GM12878 (cell line): ENCODE data around the gene LETM1. TPM values are rescaled to one million over a fixed set of nuclear protein-coding genes. Genes with fewer than 3 reads are reported as not detected.

Source experiments
- BACH1 ChIP-seq: fragments of 450-650 bp; IDR thresholded peaks from 2 replicates; pipeline ENCODE4 v1.6.1; 2017; ENCODE audit warnings: mild to moderate bottlenecking, borderline replicate concordance
- E2F8 ChIP-seq: fragments of 450-650 bp; IDR thresholded peaks from 2 replicates; pipeline ENCODE4 v1.6.1; 2018; ENCODE audit warnings: mild to moderate bottlenecking, low read depth, moderate library complexity; ENCODE audit not compliant: partially characterized antibody
- PRDM15 ChIP-seq: fragments of 450-650 bp; formaldehyde crosslinking; IDR thresholded peaks from 2 replicates; pipeline ENCODE4 v1.4.0; 2020; ENCODE audit warnings: mild to moderate bottlenecking, moderate library complexity
- RFX5 ChIP-seq: IDR thresholded peaks from 2 replicates; pipeline ENCODE4 v1.6.1; 2011; ENCODE audit warnings: low read depth, low read length, improper control_type of control experiment
- SUZ12 ChIP-seq: fragments of 200-600 bp; sonication (generic); IDR thresholded peaks from one replicate; pipeline ENCODE4 v1.6.1; 2018; ENCODE audit warnings: antibody characterized with exemption, mild to moderate bottlenecking; ENCODE audit not compliant: unreplicated experiment
- polyA plus RNA-seq, 11 experiments: library from polyadenylated mRNA; depleted of rRNA in 4 of 11; unstranded in 6 of 11; stranded (reverse) in 5 of 11; fragments of >200 nt; fragmentation: Nextera tagmentation in 4 of 11; fragmentation: Illumina TruSeq in 1 of 11; extraction: Ambion mirVana in 4 of 11; extraction: Trizol in 1 of 11; gene quantifications; 1 replicate in 1 of 11; 2 replicates in 10 of 11; pipeline versions ENCODE4 v1.2.1 to v1.2.3, GENCODE V29; 2011 to 2016; ENCODE audit warnings: inconsistent platforms in 2 of 11, missing spikeins in 2 of 11, low read depth in 1 of 11
- total RNA-seq, 4 experiments: library from RNA; depleted of rRNA in 3 of 4; stranded (reverse); fragments of >200 nt in 3 of 4; fragmentation: Illumina TruSeq in 1 of 4; extraction: Trizol in 1 of 4; gene quantifications; 2 replicates each; pipeline versions ENCODE4 v1.2.1 to v1.2.3, GENCODE V29; 2013 to 2021
- TF ChIP-seq, protein P1 (sequence below): fragments of 450-650 bp; IDR thresholded peaks from 2 replicates; pipeline ENCODE4 v1.6.1; 2017; ENCODE audit warnings: mild to moderate bottlenecking, low read depth, inconsistent platforms; ENCODE audit not compliant: poor library complexity, severe bottlenecking

The LETM1 gene
- total and polyA plus RNA-seq, 10 of the 15 experiments (the other 5 are each of a cell fraction or from before 2014, with no cell fraction given) = 2.6 to 65.2 (median 30.2) TPM

GRCh38 chr4:1790005-1790404, 66.0 kb downstream of the LETM1 start (continued):
- no peak for TF ChIP-seq E2F8
- no peak for TF ChIP-seq BACH1
- TF ChIP-seq PRDM15 (CRISPR knock-in tag) = no peak
- TF ChIP-seq RFX5 = no peak
- no peak for TF ChIP-seq SUZ12
- TF ChIP-seq, protein P1, sequence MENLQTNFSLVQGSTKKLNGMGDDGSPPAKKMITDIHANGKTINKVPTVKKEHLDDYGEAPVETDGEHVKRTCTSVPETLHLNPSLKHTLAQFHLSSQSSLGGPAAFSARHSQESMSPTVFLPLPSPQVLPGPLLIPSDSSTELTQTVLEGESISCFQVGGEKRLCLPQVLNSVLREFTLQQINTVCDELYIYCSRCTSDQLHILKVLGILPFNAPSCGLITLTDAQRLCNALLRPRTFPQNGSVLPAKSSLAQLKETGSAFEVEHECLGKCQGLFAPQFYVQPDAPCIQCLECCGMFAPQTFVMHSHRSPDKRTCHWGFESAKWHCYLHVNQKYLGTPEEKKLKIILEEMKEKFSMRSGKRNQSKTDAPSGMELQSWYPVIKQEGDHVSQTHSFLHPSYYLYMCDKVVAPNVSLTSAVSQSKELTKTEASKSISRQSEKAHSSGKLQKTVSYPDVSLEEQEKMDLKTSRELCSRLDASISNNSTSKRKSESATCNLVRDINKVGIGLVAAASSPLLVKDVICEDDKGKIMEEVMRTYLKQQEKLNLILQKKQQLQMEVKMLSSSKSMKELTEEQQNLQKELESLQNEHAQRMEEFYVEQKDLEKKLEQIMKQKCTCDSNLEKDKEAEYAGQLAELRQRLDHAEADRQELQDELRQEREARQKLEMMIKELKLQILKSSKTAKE = no peak
